Measurements from ENCODE around the gene PHB1.

- TF ChIP-seq POLR2A (IDR thresholded peaks at IDR 0.05; ENCODE audit: low read depth, low read length) (no peak), TAF1 (IDR thresholded peaks at IDR 0.05; ENCODE audit: borderline replicate concordance, low read depth, low read length) (no peak), POLR2AphosphoS5 (IDR thresholded peaks at IDR 0.05; ENCODE audit: low read depth, low read length) (no peak)
Observed at GRCh38 chr17:49461580-49461979, 46.9 kb upstream of the PHB1 start.

All from GM12892 (cell line).